AG04449 (cell line): ENCODE results near the gene CASS4.

ENCODE experiments used
- CTCF ChIA-PET: fragments of 350-600 bp; formaldehyde crosslinking; extraction: SDS; loops from one replicate; lab custom pipeline; 2021; ENCODE audit warnings: antibody characterized with exemption; lab: Yijun Ruan, JAX
- POLR2A ChIA-PET: fragments of 400-600, 350-600 bp; formaldehyde crosslinking; extraction: SDS; loops from one replicate; lab custom pipeline; 2020; ENCODE audit warnings: antibody characterized with exemption, inconsistent platforms; lab: Yijun Ruan, JAX
- DNase-seq: peaks from one replicate; pipeline ENCODE4 v3.0.0-alpha.2; 2010; ENCODE audit warnings: low read depth, low spot score
- H3K4me3 ChIP-seq: 2 replicates; pipeline ENCODE4 v1.5.1; 2011; ENCODE audit warnings: low read depth, mild to moderate bottlenecking, control low read depth, low read length
- CTCF ChIP-seq: IDR thresholded peaks from one replicate; pipeline ENCODE4 v1.5.1; 2011; ENCODE audit warnings: mild to moderate bottlenecking, moderate library complexity, low read length, control low read depth, inconsistent platforms; ENCODE audit not compliant: insufficient read depth; ENCODE audit errors: missing control alignments

Gene CASS4

GRCh38 chr20:56417911-56418310, 5.9 kb downstream of the CASS4 start:
- DNase-seq = no peak
- no peak overlapping the region for H3K4me3 ChIP-seq
- no peak for TF ChIP-seq CTCF
- POLR2A ChIA-PET = interaction anchor here (2.4 to 2.5 kb wide), 2 partner anchors 11 to 22 kb away, joined by 8 to 11 read pairs; no protein-coding TSS in a partner anchor
- CTCF ChIA-PET = interaction anchor here (0.9 to 1.4 kb wide), 3 partner anchors 18 to 24 kb away, joined by 3 to 5 read pairs (median 3); no protein-coding TSS in a partner anchor

- ChIA-PET POLR2A (interaction anchor here (2.4 to 2.5 kb wide), 2 partner anchors 11 to 21 kb away, joined by 8 to 11 read pairs; no protein-coding TSS in a partner anchor), CTCF (interaction anchor here (0.6 to 1.6 kb wide), 7 partner anchors 9 to 25 kb away, joined by 3 to 5 read pairs (median 4); no protein-coding TSS in a partner anchor)
- no peak overlapping the region for H3K4me3 ChIP-seq
- DNase-seq = no peak
- no peak for TF ChIP-seq CTCF
Observed at GRCh38 chr20:56418385-56418861, 6.4 kb downstream of the CASS4 start.

- CTCF ChIA-PET = interaction anchor here (1.6 kb wide), 3 partner anchors 10 to 24 kb away, joined by 4 read pairs; no protein-coding TSS in a partner anchor
- no peak for TF ChIP-seq CTCF
- POLR2A ChIA-PET = interaction anchor here (2.5 kb wide), 1 partner anchor 20 kb away, joined by 8 read pairs; no protein-coding TSS in a partner anchor
- H3K4me3 ChIP-seq = no peak overlapping the region
- DNase-seq = no peak
Observed at GRCh38 chr20:56420028-56420427, 8.0 kb downstream of the CASS4 start.

GRCh38 chr20:56420940-56421688, 9.1 kb downstream of the CASS4 start:
- H3K4me3 ChIP-seq = no peak overlapping the region
- no peak for DNase-seq
- no peak for TF ChIP-seq CTCF
- ChIA-PET CTCF (interaction anchor here (0.8 to 1.6 kb wide), 3 partner anchors 12 to 15 kb away, joined by 3 to 4 read pairs (median 3); no protein-coding TSS in a partner anchor), POLR2A (interaction anchor here (0.5 kb wide), 1 partner anchor 215 kb away, joined by 3 read pairs; no protein-coding TSS in a partner anchor)

GRCh38 chr20:56422076-56422823, 10.2 kb downstream of the CASS4 start:
- CTCF ChIA-PET = interaction anchor here (1.0 to 3.8 kb wide), 5 partner anchors 9 to 24 kb away, joined by 3 to 10 read pairs (median 4); no protein-coding TSS in a partner anchor
- POLR2A ChIA-PET = interaction anchor here (1.4 kb wide), 1 partner anchor 11 kb away, joined by 4 read pairs; no protein-coding TSS in a partner anchor
- H3K4me3 ChIP-seq = no peak overlapping the region
- TF ChIP-seq CTCF = no peak
- no peak for DNase-seq
